ENCODE results near the gene TREM1. TPM values are rescaled to one million over a fixed set of nuclear protein-coding genes. Genes with fewer than 3 reads are reported as not detected.
"Not testable (repeated sequence)": the region's sequence is repeated elsewhere in the genome, so short reads cannot be mapped to it uniquely, and the experiment has no call there.

The TREM1 gene
- total RNA-seq, 1 experiment from 2014 or later: not detected

DNA sequence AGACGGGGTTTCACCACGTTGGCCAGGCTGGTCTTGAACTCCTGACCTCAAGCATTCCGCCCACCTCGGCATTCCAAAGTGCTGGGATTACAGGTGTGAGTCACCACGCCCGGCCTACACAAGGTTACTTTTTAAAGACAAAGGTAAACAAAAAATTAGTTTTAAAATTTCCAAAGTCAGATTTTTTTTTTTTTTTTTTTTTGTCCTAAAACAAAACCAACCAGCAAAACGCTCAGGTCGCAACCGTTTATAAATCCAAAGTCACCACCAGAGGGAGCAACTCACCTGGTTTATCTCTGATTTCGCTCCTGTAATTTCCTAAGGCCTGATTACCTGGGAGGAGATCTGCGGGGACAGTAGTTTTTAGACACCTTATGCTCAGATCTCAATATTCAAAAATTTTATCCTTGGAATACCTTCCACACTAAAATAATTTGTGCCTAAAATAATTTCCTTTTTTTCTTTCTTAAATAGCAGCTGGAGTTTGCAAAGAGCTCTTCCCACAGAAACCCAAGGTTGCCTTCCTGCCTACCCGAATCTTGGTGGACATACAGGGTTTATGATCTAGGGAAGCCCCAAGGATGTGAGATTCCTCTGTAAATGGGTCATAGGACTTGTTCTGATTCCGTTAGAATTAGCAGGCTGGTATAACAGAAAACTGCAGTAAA lies 19.8 kb upstream of the TREM1 start:
- Histone ChIP-seq H3K9me3 (peaks cover 3% of the 10 kb centered on the region; the same call in 1 of the 2 replicates), H3K4me1 (no peaks in the 10 kb centered on the region), H3K36me3 (ENCODE audit: control insufficient read depth, insufficient read depth, low read length) (no peaks in the 10 kb centered on the region), H3K4me3 (ENCODE audit: low read depth, low read length) (no peak overlapping the region), H3K27me3 (replicated peaks; ENCODE audit: control insufficient read depth, insufficient read depth, low read length) (peaks cover 1% of the 10 kb centered on the region)
- CTCF ChIA-PET: interaction anchor here (0.6 to 1.4 kb wide), 2 partner anchors 11 to 15 kb away, joined by 3 read pairs; no protein-coding TSS in a partner anchor
- Mint-ChIP-seq H3K9me3 (ENCODE audit: unreplicated experiment) (peaks cover 10% of the 10 kb centered on the region), H3K4me1 (ENCODE audit: low read depth, unreplicated experiment) (no peaks in the 10 kb centered on the region), H3K36me3 (ENCODE audit: insufficient read depth, unreplicated experiment) (no peaks in the 10 kb centered on the region), H3K4me3 (ENCODE audit: unreplicated experiment) (no peak overlapping the region), H3K27ac (ENCODE audit: unreplicated experiment) (no peak overlapping the region), H3K27me3 (ENCODE audit: insufficient read depth, unreplicated experiment) (peaks cover 5% of the 10 kb centered on the region)
- no TSS peak for BruUV-seq (replicated peaks)
- peak; percentile 57 to 71 for DNase-seq
- intact Hi-C loops (cut with micrococcal nuclease; ENCODE audit: unreplicated experiment): loop anchor here (1.0 kb wide), 1 partner anchor 12 kb away; no protein-coding TSS in a partner anchor
- POLR2A ChIA-PET: no interaction called here
- TF ChIP-seq, protein P1, sequence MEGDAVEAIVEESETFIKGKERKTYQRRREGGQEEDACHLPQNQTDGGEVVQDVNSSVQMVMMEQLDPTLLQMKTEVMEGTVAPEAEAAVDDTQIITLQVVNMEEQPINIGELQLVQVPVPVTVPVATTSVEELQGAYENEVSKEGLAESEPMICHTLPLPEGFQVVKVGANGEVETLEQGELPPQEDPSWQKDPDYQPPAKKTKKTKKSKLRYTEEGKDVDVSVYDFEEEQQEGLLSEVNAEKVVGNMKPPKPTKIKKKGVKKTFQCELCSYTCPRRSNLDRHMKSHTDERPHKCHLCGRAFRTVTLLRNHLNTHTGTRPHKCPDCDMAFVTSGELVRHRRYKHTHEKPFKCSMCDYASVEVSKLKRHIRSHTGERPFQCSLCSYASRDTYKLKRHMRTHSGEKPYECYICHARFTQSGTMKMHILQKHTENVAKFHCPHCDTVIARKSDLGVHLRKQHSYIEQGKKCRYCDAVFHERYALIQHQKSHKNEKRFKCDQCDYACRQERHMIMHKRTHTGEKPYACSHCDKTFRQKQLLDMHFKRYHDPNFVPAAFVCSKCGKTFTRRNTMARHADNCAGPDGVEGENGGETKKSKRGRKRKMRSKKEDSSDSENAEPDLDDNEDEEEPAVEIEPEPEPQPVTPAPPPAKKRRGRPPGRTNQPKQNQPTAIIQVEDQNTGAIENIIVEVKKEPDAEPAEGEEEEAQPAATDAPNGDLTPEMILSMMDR (IDR thresholded peaks at IDR 0.05; ENCODE audit: insufficient read depth in 1 of 2, low read depth in 1 of 2, low read length in 1 of 2, severe bottlenecking in 1 of 2, unreplicated experiment in 1 of 2): peak; percentile 55 to 62

DNA sequence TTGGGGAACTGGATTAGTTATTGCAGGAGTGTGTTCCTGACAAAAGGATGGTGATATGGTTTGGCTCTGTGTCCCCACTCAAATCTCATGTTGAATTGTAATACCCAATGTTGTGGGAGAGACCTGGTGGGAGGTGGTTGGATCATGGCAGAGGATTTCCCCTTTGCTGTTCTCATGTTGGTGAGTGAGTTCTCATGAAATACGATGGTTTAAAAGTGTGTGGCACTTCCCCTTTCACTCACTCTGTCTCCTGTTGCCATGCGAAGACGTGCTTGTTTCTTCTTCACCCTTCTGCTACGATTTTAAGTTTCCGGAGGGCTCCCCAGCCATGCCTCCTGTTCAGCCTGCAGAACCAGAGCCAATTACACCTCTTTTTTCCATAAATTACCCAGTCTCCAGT lies 16.2 kb upstream of the TREM1 start:
- no peak for DNase-seq
- no peaks in the 10 kb centered on the region; the same call in 1 of the 2 replicates for H3K27me3 ChIP-seq (replicated peaks; ENCODE audit: control insufficient read depth, insufficient read depth, low read length)
- ChIA-PET CTCF (no interaction called here), POLR2A (no interaction called here)
- H3K4me3 Mint-ChIP-seq (ENCODE audit: unreplicated experiment): no peak overlapping the region
- H3K9me3 Mint-ChIP-seq (ENCODE audit: unreplicated experiment): peaks cover 35% of the 10 kb centered on the region
- intact Hi-C loops (cut with micrococcal nuclease; ENCODE audit: unreplicated experiment): no loop called here
- no peak overlapping the region for H3K27ac Mint-ChIP-seq (ENCODE audit: unreplicated experiment)
- no peak overlapping the region for H3K4me3 ChIP-seq (ENCODE audit: low read depth, low read length)
- H3K9me3 ChIP-seq: peaks cover 9% of the 10 kb centered on the region; the same call in 1 of the 2 replicates
- H3K36me3 Mint-ChIP-seq (ENCODE audit: insufficient read depth, unreplicated experiment): no peaks in the 10 kb centered on the region
- no peaks in the 10 kb centered on the region for H3K4me1 ChIP-seq
- H3K4me1 Mint-ChIP-seq (ENCODE audit: low read depth, unreplicated experiment): no peaks in the 10 kb centered on the region
- TF ChIP-seq, protein P1 (IDR thresholded peaks at IDR 0.05; ENCODE audit: insufficient read depth in 1 of 2, low read depth in 1 of 2, low read length in 1 of 2, severe bottlenecking in 1 of 2, unreplicated experiment in 1 of 2): no peak
- peaks cover 15% of the 10 kb centered on the region for H3K27me3 Mint-ChIP-seq (ENCODE audit: insufficient read depth, unreplicated experiment)
- no peaks in the 10 kb centered on the region for H3K36me3 ChIP-seq (ENCODE audit: control insufficient read depth, insufficient read depth, low read length)
- no TSS peak for BruUV-seq (replicated peaks)

DNA sequence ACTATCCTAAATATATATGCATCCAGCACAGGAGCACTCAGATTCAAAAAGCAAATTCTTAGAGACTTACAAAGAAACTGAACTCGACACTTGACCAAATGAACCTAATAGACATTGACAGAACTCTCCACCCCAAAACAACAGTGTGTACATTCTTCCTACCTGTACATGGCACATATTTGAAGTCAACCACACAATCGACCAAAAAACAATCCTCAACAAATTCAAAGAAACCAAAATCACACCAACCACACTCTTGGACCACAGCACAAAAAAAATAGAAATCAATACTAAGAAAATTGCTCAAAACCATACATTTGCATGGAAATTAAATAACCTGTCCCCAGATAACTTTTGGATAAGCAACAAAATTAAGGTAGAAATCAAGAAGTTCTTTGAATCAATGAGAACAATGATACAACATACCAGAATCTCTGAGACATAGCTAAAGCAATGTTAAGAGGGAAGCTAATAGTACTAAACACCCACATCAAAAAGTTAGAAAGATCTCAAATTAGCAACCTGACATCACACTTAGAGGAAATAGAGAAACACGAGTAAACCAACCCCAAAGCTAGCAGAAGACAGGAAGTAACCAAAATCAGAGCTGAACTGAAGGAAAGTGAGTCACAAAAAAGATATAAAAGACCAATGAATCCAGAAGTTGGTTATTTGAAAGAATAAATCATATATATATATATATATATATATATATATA lies 12.5 kb upstream of the TREM1 start:
- ChIA-PET POLR2A (no interaction called here), CTCF (no interaction called here)

DNA sequence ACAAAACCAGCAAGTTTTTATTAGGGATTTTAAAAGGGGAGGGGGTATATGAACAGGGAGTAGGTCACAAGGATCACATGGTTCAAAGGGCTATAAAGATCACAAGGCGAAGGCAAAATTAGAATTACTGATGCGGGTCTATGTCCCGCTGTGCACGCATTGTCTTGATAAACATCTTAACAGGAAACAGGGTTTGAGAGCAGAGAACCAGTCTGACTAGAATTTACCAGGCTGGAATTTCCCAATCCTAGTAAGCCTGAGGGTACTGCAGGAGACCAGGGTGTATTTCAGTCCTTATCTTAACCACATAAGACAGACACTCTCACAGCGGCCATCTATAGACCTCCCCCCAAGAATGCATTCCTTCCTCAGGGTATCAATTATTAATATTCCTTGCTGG lies 10.8 kb upstream of the TREM1 start:
- H3K9me3 ChIP-seq: peaks cover 16% of the 10 kb centered on the region
- H3K4me3 ChIP-seq (ENCODE audit: low read depth, low read length); CTCF ChIA-PET; H3K36me3 ChIP-seq (ENCODE audit: control insufficient read depth, insufficient read depth, low read length); H3K36me3 Mint-ChIP-seq (ENCODE audit: insufficient read depth, unreplicated experiment); H3K27ac Mint-ChIP-seq (ENCODE audit: unreplicated experiment); H3K27me3 ChIP-seq (replicated peaks; ENCODE audit: control insufficient read depth, insufficient read depth, low read length); H3K4me1 ChIP-seq; H3K4me1 Mint-ChIP-seq (ENCODE audit: low read depth, unreplicated experiment); POLR2A ChIA-PET; H3K4me3 Mint-ChIP-seq (ENCODE audit: unreplicated experiment); BruUV-seq (replicated peaks); intact Hi-C loops (cut with micrococcal nuclease; ENCODE audit: unreplicated experiment): not testable (repeated sequence)
- peaks cover 50% of the 10 kb centered on the region for H3K9me3 Mint-ChIP-seq (ENCODE audit: unreplicated experiment)
- H3K27me3 Mint-ChIP-seq (ENCODE audit: insufficient read depth, unreplicated experiment): peaks cover 15% of the 10 kb centered on the region
- DNase-seq: peak in 1 of 2 experiments; percentile 6

More for the DNA sequence above, 12.5 kb upstream of the TREM1 start:
- Mint-ChIP-seq H3K36me3 (ENCODE audit: insufficient read depth, unreplicated experiment) (no peaks in the 10 kb centered on the region), H3K4me3 (ENCODE audit: unreplicated experiment) (no peak overlapping the region), H3K9me3 (ENCODE audit: unreplicated experiment) (peaks cover 53% of the 10 kb centered on the region), H3K27ac (ENCODE audit: unreplicated experiment) (no peak overlapping the region), H3K27me3 (ENCODE audit: insufficient read depth, unreplicated experiment) (peaks cover 15% of the 10 kb centered on the region), H3K4me1 (ENCODE audit: low read depth, unreplicated experiment) (no peaks in the 10 kb centered on the region)
- Histone ChIP-seq H3K9me3 (peaks cover 16% of the 10 kb centered on the region), H3K27me3 (replicated peaks; ENCODE audit: control insufficient read depth, insufficient read depth, low read length) (no peaks in the 10 kb centered on the region), H3K36me3 (ENCODE audit: control insufficient read depth, insufficient read depth, low read length) (no peaks in the 10 kb centered on the region), H3K4me3 (ENCODE audit: low read depth, low read length) (no peak overlapping the region), H3K4me1 (no peaks in the 10 kb centered on the region)
- DNase-seq: no peak
- no TSS peak for BruUV-seq (replicated peaks)
- TF ChIP-seq, protein P1 (IDR thresholded peaks at IDR 0.05; ENCODE audit: insufficient read depth in 1 of 2, low read depth in 1 of 2, low read length in 1 of 2, severe bottlenecking in 1 of 2, unreplicated experiment in 1 of 2): no peak
- intact Hi-C loops (cut with micrococcal nuclease; ENCODE audit: unreplicated experiment): no loop called here

All from Caco-2 (cell line).